RWPE2 (cell line): ENCODE data around the gene CYP4B1.

Source experiments
- ATAC-seq: fragments of 200-7000 bp; cut with Tn5 transposase; 3 replicates; pipeline ENCODE4 v1.9.1; 2021; ENCODE audit warnings: low read depth
- DNase-seq: peaks from one replicate; pipeline ENCODE4 v3.0.0-alpha.2; 2020; ENCODE audit warnings: low spot score
- H3K27ac ChIP-seq: fragments of 450-650 bp; 2 replicates; pipeline ENCODE4 v1.5.1; 2017; ENCODE audit warnings: mild to moderate bottlenecking; ENCODE audit not compliant: poor library complexity, severe bottlenecking
- H3K27me3 ChIP-seq: fragments of 250-450 bp; sonication (Bioruptor Pico); 2 replicates; pipeline ENCODE4 v1.5.1; 2021; ENCODE audit warnings: mild to moderate bottlenecking, moderate library complexity; ENCODE audit not compliant: insufficient read depth, poor library complexity, severe bottlenecking
- H3K36me3 ChIP-seq: fragments of 250-450 bp; sonication (Bioruptor Pico); 2 replicates; pipeline ENCODE4 v1.5.1; 2020; ENCODE audit warnings: low read depth, mild to moderate bottlenecking, moderate library complexity
- H3K4me1 ChIP-seq: fragments of 250-450 bp; sonication (Bioruptor Pico); 2 replicates; pipeline ENCODE4 v1.5.1; 2021; ENCODE audit warnings: mild to moderate bottlenecking, moderate library complexity; ENCODE audit not compliant: insufficient read depth, poor library complexity, severe bottlenecking
- H3K4me3 ChIP-seq: fragments of 250-450 bp; sonication (Bioruptor Pico); 2 replicates; pipeline ENCODE4 v1.5.1; 2021; ENCODE audit warnings: mild to moderate bottlenecking, moderate library complexity; ENCODE audit not compliant: severe bottlenecking
- H3K9me3 ChIP-seq: fragments of 250-450 bp; sonication (Bioruptor Pico); 2 replicates; pipeline ENCODE4 v1.5.1; 2021; ENCODE audit warnings: mild to moderate bottlenecking, moderate library complexity; ENCODE audit not compliant: severe bottlenecking
- TF ChIP-seq, protein P1 (sequence below): fragments of 450-650 bp; IDR thresholded peaks from one replicate; pipeline ENCODE4 v1.5.1; 2017; ENCODE audit warnings: mild to moderate bottlenecking, moderate library complexity; ENCODE audit not compliant: poor library complexity, severe bottlenecking

CYP4B1 gene

DNA sequence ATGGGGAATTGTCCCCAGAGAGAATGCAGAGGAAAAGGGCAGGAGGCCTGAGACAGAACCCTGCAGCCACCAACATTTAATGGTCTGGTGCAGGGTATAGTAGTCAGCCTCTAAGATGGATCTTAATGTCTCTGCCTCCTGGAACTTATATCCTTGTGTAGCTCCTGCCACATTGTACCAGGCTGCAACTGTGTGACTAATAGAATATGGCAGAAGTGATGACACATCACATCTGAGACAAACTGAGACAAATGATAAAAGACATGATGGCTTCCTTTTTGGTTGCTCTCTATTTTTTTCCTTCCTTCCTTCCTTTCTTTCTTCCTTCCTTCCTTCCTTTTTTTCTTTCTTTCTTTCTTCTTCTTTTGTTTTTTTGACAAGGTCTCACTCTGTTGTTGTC, 37.1 kb upstream of the CYP4B1 start:
- H3K4me1 ChIP-seq = peaks cover 18% of the 10 kb centered on the region
- no peaks in the 10 kb centered on the region for H3K36me3 ChIP-seq
- ATAC-seq = no peak
- no peaks in the 10 kb centered on the region for H3K9me3 ChIP-seq
- TF ChIP-seq, protein P1, sequence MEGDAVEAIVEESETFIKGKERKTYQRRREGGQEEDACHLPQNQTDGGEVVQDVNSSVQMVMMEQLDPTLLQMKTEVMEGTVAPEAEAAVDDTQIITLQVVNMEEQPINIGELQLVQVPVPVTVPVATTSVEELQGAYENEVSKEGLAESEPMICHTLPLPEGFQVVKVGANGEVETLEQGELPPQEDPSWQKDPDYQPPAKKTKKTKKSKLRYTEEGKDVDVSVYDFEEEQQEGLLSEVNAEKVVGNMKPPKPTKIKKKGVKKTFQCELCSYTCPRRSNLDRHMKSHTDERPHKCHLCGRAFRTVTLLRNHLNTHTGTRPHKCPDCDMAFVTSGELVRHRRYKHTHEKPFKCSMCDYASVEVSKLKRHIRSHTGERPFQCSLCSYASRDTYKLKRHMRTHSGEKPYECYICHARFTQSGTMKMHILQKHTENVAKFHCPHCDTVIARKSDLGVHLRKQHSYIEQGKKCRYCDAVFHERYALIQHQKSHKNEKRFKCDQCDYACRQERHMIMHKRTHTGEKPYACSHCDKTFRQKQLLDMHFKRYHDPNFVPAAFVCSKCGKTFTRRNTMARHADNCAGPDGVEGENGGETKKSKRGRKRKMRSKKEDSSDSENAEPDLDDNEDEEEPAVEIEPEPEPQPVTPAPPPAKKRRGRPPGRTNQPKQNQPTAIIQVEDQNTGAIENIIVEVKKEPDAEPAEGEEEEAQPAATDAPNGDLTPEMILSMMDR = no peak
- H3K27ac ChIP-seq = no peak overlapping the region
- no peaks in the 10 kb centered on the region for H3K27me3 ChIP-seq
- H3K4me3 ChIP-seq = no peak overlapping the region
- DNase-seq = no peak

DNA sequence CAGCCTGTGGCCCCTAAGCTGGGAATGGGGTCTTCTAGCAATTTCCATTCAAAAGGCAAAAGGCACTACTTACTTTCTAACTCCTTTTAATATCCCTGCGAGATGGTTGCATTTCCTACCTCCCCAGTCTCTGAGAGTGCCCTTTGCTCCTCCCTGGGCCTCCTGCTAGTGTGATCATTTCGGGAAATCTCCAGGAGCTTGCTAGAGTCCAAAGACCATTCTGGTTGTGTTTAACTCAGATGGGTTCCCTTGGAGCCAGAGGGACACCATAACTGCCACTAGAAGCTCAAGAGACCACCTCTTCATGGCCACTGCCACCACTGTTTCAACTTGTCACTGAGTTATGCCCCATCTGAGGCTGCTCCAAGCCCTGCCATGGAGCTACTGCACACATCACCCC, 34.4 kb upstream of the CYP4B1 start:
- DNase-seq (no peak), ATAC-seq (no peak)
- Histone ChIP-seq H3K36me3 (no peaks in the 10 kb centered on the region), H3K4me3 (no peak overlapping the region), H3K4me1 (no peaks in the 10 kb centered on the region), H3K27me3 (no peaks in the 10 kb centered on the region), H3K9me3 (no peaks in the 10 kb centered on the region), H3K27ac (no peak overlapping the region)
- TF ChIP-seq, protein P1 = no peak

DNA sequence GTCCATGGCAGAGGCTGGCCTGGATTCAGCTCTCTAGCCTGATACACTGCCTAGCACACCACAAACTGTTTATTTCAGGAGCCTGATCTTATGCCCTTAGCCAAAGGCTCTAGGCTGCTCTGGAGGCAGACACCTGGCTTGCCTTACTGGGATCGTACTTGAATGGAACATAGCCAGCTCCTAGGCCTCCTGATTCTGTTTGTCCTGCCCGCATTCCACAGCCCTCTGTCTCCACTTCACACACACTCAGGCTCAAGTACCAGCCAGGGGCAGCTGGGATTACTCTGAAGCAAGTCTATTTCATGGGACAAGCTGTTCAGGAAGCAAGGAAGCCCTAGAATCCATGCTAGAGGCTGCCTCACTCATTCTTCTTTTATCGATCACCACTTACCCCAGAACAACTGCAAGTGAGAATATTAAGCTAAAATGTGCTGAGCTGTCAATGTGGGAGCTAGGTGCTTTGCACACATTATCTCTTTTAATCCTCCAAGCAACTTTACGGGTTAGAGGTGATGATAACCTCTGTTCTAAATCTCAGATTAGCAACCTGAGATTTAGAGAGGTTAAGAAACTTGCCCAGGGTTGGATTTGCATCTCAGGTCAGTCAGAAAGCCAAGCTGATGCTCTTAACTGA, 31.1 kb upstream of the CYP4B1 start:
- Histone ChIP-seq H3K4me1 (no peaks in the 10 kb centered on the region), H3K9me3 (peaks cover 1% of the 10 kb centered on the region), H3K27ac (no peak overlapping the region), H3K27me3 (no peaks in the 10 kb centered on the region), H3K36me3 (no peaks in the 10 kb centered on the region), H3K4me3 (no peak overlapping the region)
- DNase-seq = no peak
- TF ChIP-seq, protein P1 = no peak
- no peak for ATAC-seq

DNA sequence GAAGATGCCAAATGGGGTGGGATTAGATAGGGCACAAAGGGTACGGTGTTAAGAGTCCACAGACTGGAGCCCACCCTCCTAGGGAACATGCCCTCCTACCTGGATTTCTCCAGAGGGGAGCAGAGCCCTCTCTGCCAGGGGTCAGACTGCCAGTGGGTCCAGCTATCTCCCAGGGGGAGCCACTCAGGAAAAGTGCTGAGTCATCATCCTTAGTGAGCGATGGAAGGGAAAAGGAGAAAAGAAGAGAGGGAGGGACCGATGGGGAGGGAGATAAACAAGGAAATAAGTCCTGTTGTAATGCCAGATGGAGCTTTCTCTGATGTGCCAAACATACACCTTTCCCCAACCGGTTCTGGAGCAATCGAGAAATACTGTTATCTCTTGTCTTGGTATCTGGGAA, 30.4 kb upstream of the CYP4B1 start:
- H3K4me3 ChIP-seq = no peak overlapping the region
- peaks cover 1% of the 10 kb centered on the region for H3K9me3 ChIP-seq
- no peaks in the 10 kb centered on the region for H3K36me3 ChIP-seq
- H3K27me3 ChIP-seq = no peaks in the 10 kb centered on the region
- ATAC-seq (no peak), DNase-seq (no peak)
- H3K4me1 ChIP-seq = no peaks in the 10 kb centered on the region
- TF ChIP-seq, protein P1 = no peak
- H3K27ac ChIP-seq = no peak overlapping the region

DNA sequence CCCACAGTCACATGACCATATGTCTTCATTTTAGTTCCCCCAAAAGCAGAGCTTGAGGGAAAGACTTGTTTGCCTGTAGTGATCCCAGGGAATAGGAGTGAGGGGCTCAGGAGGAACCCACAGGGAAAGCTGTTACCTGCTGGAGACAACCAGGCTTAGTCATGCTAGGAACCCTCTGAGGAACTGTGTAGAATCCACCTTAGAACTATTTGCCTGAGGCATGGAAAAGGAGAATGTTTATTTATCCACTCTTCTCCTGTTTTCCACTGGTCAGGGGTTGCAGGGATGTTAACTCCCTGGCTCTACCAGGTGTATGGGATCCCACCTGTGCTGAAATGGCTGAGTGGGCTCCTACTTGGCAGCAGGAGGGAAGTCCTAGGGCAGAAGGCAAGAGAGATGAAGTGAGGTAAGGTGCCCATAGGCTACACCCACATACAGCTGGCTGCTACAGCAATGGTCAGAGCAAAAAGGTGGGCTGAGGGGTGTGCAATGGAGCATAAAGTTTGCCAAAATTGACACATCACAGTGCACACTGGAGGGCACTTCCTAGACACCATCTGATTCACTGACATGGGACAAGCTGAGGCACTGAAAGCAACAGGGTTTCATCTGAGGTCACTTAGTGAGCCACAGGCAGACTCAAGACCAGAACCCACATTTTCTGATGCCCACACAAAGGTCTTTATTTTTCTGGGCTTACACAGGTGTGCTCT, 29.7 kb upstream of the CYP4B1 start:
- H3K27ac ChIP-seq = no peak overlapping the region
- no peaks in the 10 kb centered on the region for H3K36me3 ChIP-seq
- TF ChIP-seq, protein P1 = no peak
- no peak overlapping the region for H3K4me3 ChIP-seq
- no peaks in the 10 kb centered on the region for H3K27me3 ChIP-seq
- no peak for DNase-seq
- ATAC-seq = no peak
- H3K4me1 ChIP-seq = no peaks in the 10 kb centered on the region
- peaks cover 1% of the 10 kb centered on the region for H3K9me3 ChIP-seq
